Testis (tissue), 3 donors: Measurements from ENCODE around the gene POC1B. TPM values are rescaled to one million over a fixed set of nuclear protein-coding genes. Genes with fewer than 3 reads are reported as not detected.

Source experiments
- DNase-seq: peaks from one replicate; pipeline ENCODE4 v3.0.0-alpha.2; 2019
- H3K27ac ChIP-seq, 2 donors: fragments of 200-600 bp; sonication (generic); one replicate each; pipeline ENCODE4 v1.5.1; 2019
- H3K27me3 ChIP-seq: fragments of 200-600 bp; sonication (generic); one replicate; pipeline ENCODE4 v1.5.1; 2019
- H3K36me3 ChIP-seq: fragments of 200-600 bp; sonication (generic); one replicate; pipeline ENCODE4 v1.5.1; 2017; ENCODE audit warnings: low read depth; ENCODE audit errors: missing control alignments
- H3K4me1 ChIP-seq: fragments of 200-600 bp; sonication (generic); one replicate; pipeline ENCODE4 v1.5.1; 2019
- H3K4me3 ChIP-seq, 2 donors: fragments of 200-600 bp; sonication (generic); one replicate each; pipeline ENCODE4 v1.5.1; 2017 to 2019
- H3K9me3 ChIP-seq: fragments of 200-600 bp; sonication (generic); one replicate; pipeline ENCODE4 v1.5.1; 2017
- POLR2A ChIP-seq: fragments of 450-650 bp; IDR thresholded peaks from one replicate; pipeline ENCODE4 v1.6.1; 2017; ENCODE audit warnings: antibody characterized with exemption, mild to moderate bottlenecking, moderate library complexity
- WGBS, 2 donors: methylation state at CpG; one replicate each; pipeline ENCODE4 v1.1.5; 2018; 5-methylcytosine and 5-hydroxymethylcytosine counted together
- intact Hi-C: fragments of 100-400 bp; cut with DNase I; formaldehyde crosslinking; loops from one replicate; pipeline ENCODE4 v1.15.1; 2023; ENCODE audit warnings: low total_unique reads
- polyA plus RNA-seq: library from polyadenylated mRNA; stranded (reverse); fragments of 350-450 nt; fragmentation: Illumina TruSeq; extraction: RNeasy Lipid Tissue Mini Kit (QIAGEN cat#74804); gene quantifications from one replicate; pipeline ENCODE4 v1.2.3, GENCODE V29; 2014; ENCODE audit warnings: low read depth, low replicate concordance; ENCODE audit not compliant: insufficient read depth
- total RNA-seq, 2 donors: library from RNA; depleted of rRNA; stranded (reverse); fragments of >200 nt; gene quantifications; one replicate each; pipeline ENCODE4 v1.2.3, GENCODE V29; 2016
- TF ChIP-seq, protein P1 (sequence below), 3 experiments: fragments of 450-650 bp in 2 of 3; fragments of 200-600 bp in 1 of 3; sonication (generic) in 1 of 3; IDR thresholded peaks; one replicate each; pipeline ENCODE4 v1.5.1; 2016 to 2019; ENCODE audit warnings: antibody characterized with exemption in 3 of 3, mild to moderate bottlenecking in 2 of 3, moderate library complexity in 1 of 3

Gene POC1B
- total and polyA plus RNA-seq, 3 donors from 2014 or later: 16.8 to 30.2 (median 21.3) TPM

- H3K9me3 ChIP-seq: no peaks in the 10 kb centered on the region
- H3K4me1 ChIP-seq: no peaks in the 10 kb centered on the region
- H3K4me3 ChIP-seq: no peak overlapping the region
- H3K27me3 ChIP-seq: no peaks in the 10 kb centered on the region
- no peak overlapping the region for H3K27ac ChIP-seq
- H3K36me3 ChIP-seq: no peaks in the 10 kb centered on the region
- intact Hi-C loops: no loop called here
- no peak for DNase-seq
- TF ChIP-seq, protein P1, sequence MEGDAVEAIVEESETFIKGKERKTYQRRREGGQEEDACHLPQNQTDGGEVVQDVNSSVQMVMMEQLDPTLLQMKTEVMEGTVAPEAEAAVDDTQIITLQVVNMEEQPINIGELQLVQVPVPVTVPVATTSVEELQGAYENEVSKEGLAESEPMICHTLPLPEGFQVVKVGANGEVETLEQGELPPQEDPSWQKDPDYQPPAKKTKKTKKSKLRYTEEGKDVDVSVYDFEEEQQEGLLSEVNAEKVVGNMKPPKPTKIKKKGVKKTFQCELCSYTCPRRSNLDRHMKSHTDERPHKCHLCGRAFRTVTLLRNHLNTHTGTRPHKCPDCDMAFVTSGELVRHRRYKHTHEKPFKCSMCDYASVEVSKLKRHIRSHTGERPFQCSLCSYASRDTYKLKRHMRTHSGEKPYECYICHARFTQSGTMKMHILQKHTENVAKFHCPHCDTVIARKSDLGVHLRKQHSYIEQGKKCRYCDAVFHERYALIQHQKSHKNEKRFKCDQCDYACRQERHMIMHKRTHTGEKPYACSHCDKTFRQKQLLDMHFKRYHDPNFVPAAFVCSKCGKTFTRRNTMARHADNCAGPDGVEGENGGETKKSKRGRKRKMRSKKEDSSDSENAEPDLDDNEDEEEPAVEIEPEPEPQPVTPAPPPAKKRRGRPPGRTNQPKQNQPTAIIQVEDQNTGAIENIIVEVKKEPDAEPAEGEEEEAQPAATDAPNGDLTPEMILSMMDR (IDR thresholded peaks at IDR 0.05): no peak
- TF ChIP-seq POLR2A: no peak
- 83% methylated on average over 2 of the region's 2 CpGs for WGBS, 2 donors
Measured at GRCh38 chr12:89481213-89481914, 44.5 kb downstream of the POC1B start.

- TF ChIP-seq, protein P1 (IDR thresholded peaks at IDR 0.05): no peak
- TF ChIP-seq POLR2A: no peak
- H3K27ac ChIP-seq: no peak overlapping the region
- no peaks in the 10 kb centered on the region for H3K4me1 ChIP-seq
- WGBS, 2 donors: 94 to 95% methylated on average over 3 of the region's 3 CpGs
- no peaks in the 10 kb centered on the region for H3K27me3 ChIP-seq
- H3K4me3 ChIP-seq: no peak overlapping the region
- DNase-seq: no peak
- intact Hi-C loops: loop anchor here (10.0 kb wide), 1 partner anchor 45 kb away; the partner anchor contains the start of genes GALNT4 and POC1B
- H3K36me3 ChIP-seq: no peaks in the 10 kb centered on the region
- H3K9me3 ChIP-seq: no peaks in the 10 kb centered on the region
Measured at GRCh38 chr12:89479982-89480381, 45.9 kb downstream of the POC1B start.

DNA sequence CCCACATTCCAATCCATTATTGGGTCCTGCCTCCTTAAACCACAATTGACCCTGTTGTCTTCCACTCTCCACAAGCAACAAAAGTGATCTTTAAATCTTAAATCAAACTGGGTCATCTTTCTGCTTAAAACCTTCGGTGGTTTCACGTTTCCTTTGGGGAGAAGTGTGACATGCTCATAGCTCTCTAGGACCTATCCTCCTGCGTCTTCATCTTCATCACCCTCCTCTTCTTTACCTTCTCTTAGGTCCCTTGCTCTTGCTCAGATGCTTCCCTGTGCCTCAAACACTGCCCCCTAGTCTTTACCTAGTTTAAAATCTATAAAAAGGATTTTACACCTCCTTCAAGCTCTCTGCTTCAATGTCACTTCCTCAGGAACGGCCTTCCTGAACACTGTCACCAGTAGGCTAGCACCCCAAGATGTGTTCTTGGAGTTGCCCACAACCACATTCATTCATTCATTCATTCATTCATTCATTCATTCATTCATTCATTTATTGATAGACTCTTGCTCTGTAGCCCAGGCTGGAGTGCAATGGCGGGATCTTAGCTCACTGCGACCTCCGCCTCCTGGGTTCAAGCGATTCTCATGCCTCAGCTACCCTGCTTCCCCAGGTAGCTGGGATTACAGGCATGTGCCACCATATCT, 48.1 kb downstream of the POC1B start:
- H3K4me3 ChIP-seq: no peak overlapping the region
- H3K4me1 ChIP-seq: no peaks in the 10 kb centered on the region
- WGBS, 2 donors: 94 to 95% methylated on average over 8 of the region's 8 CpGs
- TF ChIP-seq POLR2A: no peak
- TF ChIP-seq, protein P1 (IDR thresholded peaks at IDR 0.05): no peak
- no peaks in the 10 kb centered on the region for H3K36me3 ChIP-seq
- H3K27ac ChIP-seq: no peak overlapping the region
- H3K27me3 ChIP-seq: no peaks in the 10 kb centered on the region
- intact Hi-C loops: loop anchor here (10.0 kb wide), 1 partner anchor 47 kb away; the partner anchor contains the start of genes GALNT4 and POC1B
- DNase-seq: no peak
- H3K9me3 ChIP-seq: no peaks in the 10 kb centered on the region

- Histone ChIP-seq H3K9me3 (no peaks in the 10 kb centered on the region), H3K36me3 (no peaks in the 10 kb centered on the region), H3K27me3 (no peaks in the 10 kb centered on the region), H3K27ac (no peak overlapping the region), H3K4me1 (no peaks in the 10 kb centered on the region), H3K4me3 (no peak overlapping the region)
- no peak for DNase-seq
- TF ChIP-seq, protein P1 (IDR thresholded peaks at IDR 0.05): no peak
- TF ChIP-seq POLR2A: no peak
- 89 to 96% methylated on average over 4 of the region's 4 CpGs for WGBS, 2 donors
- intact Hi-C loops: loop anchor here (10.0 kb wide), 1 partner anchor 48 kb away; the partner anchor contains the start of genes GALNT4 and POC1B
Measured at GRCh38 chr12:89476904-89477595, 48.8 kb downstream of the POC1B start.
